ENCODE measurements around the gene CDH23.

Gene CDH23

GRCh38 chr10:71837098-71837827 lies 440.5 kb downstream of the CDH23 start:
- no peak overlapping the region for H3K4me3 ChIP-seq (ENCODE audit: low read length)
- TF ChIP-seq CTCF (IDR thresholded peaks at IDR 0.05; ENCODE audit: insufficient read depth, low read depth, low read length, missing control alignments): peak; percentile 32
- DNase-seq (ENCODE audit: low read depth): no peak

GRCh38 chr10:71838264-71839211 lies 441.8 kb downstream of the CDH23 start:
- no peak for TF ChIP-seq CTCF (IDR thresholded peaks at IDR 0.05; ENCODE audit: insufficient read depth, low read depth, low read length, missing control alignments)
- no peak overlapping the region for H3K4me3 ChIP-seq (ENCODE audit: low read length)
- DNase-seq (ENCODE audit: low read depth): peak; percentile 89

- no peak overlapping the region for H3K4me3 ChIP-seq (ENCODE audit: low read length)
- DNase-seq (ENCODE audit: low read depth): peak; percentile 77
- no peak for TF ChIP-seq CTCF (IDR thresholded peaks at IDR 0.05; ENCODE audit: insufficient read depth, low read depth, low read length, missing control alignments)
Measured at GRCh38 chr10:71840177-71840957, 443.6 kb downstream of the CDH23 start.

GRCh38 chr10:71840958-71841335 lies 444.2 kb downstream of the CDH23 start:
- TF ChIP-seq CTCF (IDR thresholded peaks at IDR 0.05; ENCODE audit: insufficient read depth, low read depth, low read length, missing control alignments): no peak
- no peak for DNase-seq (ENCODE audit: low read depth)
- H3K4me3 ChIP-seq (ENCODE audit: low read length): no peak overlapping the region

- H3K4me3 ChIP-seq (ENCODE audit: low read length): no peak overlapping the region
- no peak for TF ChIP-seq CTCF (IDR thresholded peaks at IDR 0.05; ENCODE audit: insufficient read depth, low read depth, low read length, missing control alignments)
- no peak for DNase-seq (ENCODE audit: low read depth)
Measured at GRCh38 chr10:71842422-71842821, 445.7 kb downstream of the CDH23 start.

GRCh38 chr10:71842856-71843686 lies 446.4 kb downstream of the CDH23 start:
- no peak for DNase-seq (ENCODE audit: low read depth)
- H3K4me3 ChIP-seq (ENCODE audit: low read length): no peak overlapping the region
- TF ChIP-seq CTCF (IDR thresholded peaks at IDR 0.05; ENCODE audit: insufficient read depth, low read depth, low read length, missing control alignments): no peak

All from epithelial cell of esophagus (primary cell).